Adipose tissue (tissue), 3 donors: Measurements from ENCODE around the gene UBXN6. TPM values are rescaled to one million over a fixed set of nuclear protein-coding genes. Genes with fewer than 3 reads are reported as not detected.

Experiments used
- H3K27ac ChIP-seq: one replicate; pipeline ENCODE4 v1.5.1; 2013; ENCODE audit warnings: low read depth, low read length
- WGBS, 3 donors: extraction: QIAGEN DNeasy Blood & Tissue Kit; methylation state at CpG; one replicate each; pipeline ENCODE4 v1.1.7; 2013; 5-methylcytosine and 5-hydroxymethylcytosine counted together
- polyA plus RNA-seq, 3 donors: library from polyadenylated mRNA; stranded (reverse); fragments of 200-250 nt; gene quantifications; one replicate each; pipeline ENCODE4 v1.2.3, GENCODE V29; 2013
- donor health status: healthy with polysubstance abuse.
- donor health status: Bipolar disorder and iron deficiency.
- donor health status: healthy.

UBXN6 gene
- polyA plus RNA-seq = 100 to 1,000 TPM in 2 of 3 donors, 10 to 100 TPM in 1; 81.6 to 161 (median 146) TPM

- 12 to 14% (median 12%) methylated on average over 38 to 50 of the region's 52 CpGs for WGBS, 3 donors
- no peak within 1 kb of the TSS for H3K27ac ChIP-seq
These were observed at the start of gene UBXN6 for GRCh38 chr19:4457654-4458395. Gene UBXN6, minus strand, starts transcription at chr19:4457794. Its CDS starts 97 bp downstream, at chr19:4457697.

GRCh38 chr19:4507150-4507452, 49.5 kb upstream of the UBXN6 start:
- no peak overlapping the region for H3K27ac ChIP-seq
- 79 to 84% (median 82%) methylated on average over 12 of the region's 12 CpGs for WGBS, 3 donors

- 82 to 89% (median 83%) methylated on average over 17 of the region's 17 CpGs for WGBS, 3 donors
- H3K27ac ChIP-seq = no peak overlapping the region
These were observed 49.0 kb upstream of the UBXN6 start for GRCh38 chr19:4506449-4507149.

GRCh38 chr19:4505570-4506448, 48.2 kb upstream of the UBXN6 start:
- 92 to 97% (median 95%) methylated on average over 34 of the region's 34 CpGs for WGBS, 3 donors
- no peak overlapping the region for H3K27ac ChIP-seq

- no peak overlapping the region for H3K27ac ChIP-seq
- 65 to 95% (median 68%) methylated on average over 15 of the region's 15 CpGs for WGBS, 3 donors
These were observed 47.4 kb upstream of the UBXN6 start for GRCh38 chr19:4504891-4505569.

GRCh38 chr19:4504297-4504701, 46.7 kb upstream of the UBXN6 start:
- H3K27ac ChIP-seq = no peak overlapping the region
- WGBS, 3 donors = 74 to 87% (median 81%) methylated on average over 21 to 23 of the region's 23 CpGs

GRCh38 chr19:4503825-4504170, 46.2 kb upstream of the UBXN6 start:
- WGBS, 3 donors = 75 to 91% (median 80%) methylated on average over 10 of the region's 10 CpGs
- H3K27ac ChIP-seq = no peak overlapping the region

GRCh38 chr19:4503132-4503824, 45.7 kb upstream of the UBXN6 start:
- 80 to 91% (median 86%) methylated on average over 24 to 25 of the region's 25 CpGs for WGBS, 3 donors
- no peak overlapping the region for H3K27ac ChIP-seq

- WGBS, 3 donors = 77 to 87% (median 84%) methylated on average over 37 of the region's 37 CpGs
- no peak overlapping the region for H3K27ac ChIP-seq
These were observed 44.9 kb upstream of the UBXN6 start for GRCh38 chr19:4502282-4503131.

- no peak overlapping the region for H3K27ac ChIP-seq
- WGBS, 3 donors = 84 to 87% (median 84%) methylated on average over 17 to 25 of the region's 25 CpGs
These were observed 44.1 kb upstream of the UBXN6 start for GRCh38 chr19:4501691-4502090.

GRCh38 chr19:4500841-4501591, 43.4 kb upstream of the UBXN6 start:
- WGBS, 3 donors = 89 to 92% (median 91%) methylated on average over 27 to 29 of the region's 29 CpGs

GRCh38 chr19:4499855-4500254, 42.3 kb upstream of the UBXN6 start:
- WGBS, 3 donors = 92 to 95% (median 95%) methylated on average over 15 of the region's 15 CpGs
- H3K27ac ChIP-seq = no peak overlapping the region

More at GRCh38 chr19:4500841-4501591, 43.4 kb upstream of the UBXN6 start:
- H3K27ac ChIP-seq = no peak overlapping the region

GRCh38 chr19:4499318-4499717, 41.7 kb upstream of the UBXN6 start:
- 96 to 98% (median 96%) methylated on average over 22 to 23 of the region's 23 CpGs for WGBS, 3 donors
- H3K27ac ChIP-seq = no peak overlapping the region

GRCh38 chr19:4498694-4499093, 41.1 kb upstream of the UBXN6 start:
- 94 to 98% (median 97%) methylated on average over 10 to 12 of the region's 12 CpGs for whole genome bisulfite sequencing, 3 donors
- H3K27ac ChIP-seq = no peak overlapping the region

- no peak overlapping the region for H3K27ac ChIP-seq
- 88 to 92% (median 89%) methylated on average over 24 to 25 of the region's 25 CpGs for WGBS, 3 donors
These were observed 40.3 kb upstream of the UBXN6 start for GRCh38 chr19:4497770-4498389.

GRCh38 chr19:4496304-4496703, 38.7 kb upstream of the UBXN6 start:
- 87 to 89% (median 89%) methylated on average over 15 to 18 of the region's 18 CpGs for WGBS, 3 donors
- H3K27ac ChIP-seq = no peak overlapping the region
